ENCODE data around the gene UBR7.

The UBR7 gene

DNA sequence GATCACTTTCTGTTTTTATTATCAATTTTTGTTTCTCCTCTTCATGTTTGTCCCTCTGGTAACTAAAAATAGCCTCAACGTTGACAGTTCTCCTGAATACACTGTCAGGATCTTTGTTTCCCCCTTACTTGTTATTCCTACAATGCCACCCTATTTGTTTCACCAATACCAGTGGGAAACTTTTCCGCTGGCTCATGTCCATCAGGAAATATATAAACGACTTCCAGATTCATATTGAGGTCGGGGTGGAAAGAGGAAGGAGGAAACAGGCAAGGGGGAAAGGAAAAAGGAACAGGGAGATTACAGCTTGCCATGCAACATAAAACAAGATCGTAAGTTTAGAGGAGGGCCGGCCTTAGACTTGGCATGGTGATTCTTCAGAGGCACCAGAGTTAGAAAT, 64.1 kb downstream of the UBR7 start:
- Histone ChIP-seq H3K4me1 (ENCODE audit: insufficient read depth, low read length) (no peaks in the 10 kb centered on the region), H3K27ac (ENCODE audit: low read length) (no peak overlapping the region), H3K4me2 (ENCODE audit: insufficient read depth, low read length) (no peak overlapping the region), H3K9me3 (ENCODE audit: insufficient read depth, low read length, severe bottlenecking) (no peaks in the 10 kb centered on the region), H3K27me3 (ENCODE audit: insufficient read depth, low read length, poor library complexity) (no peaks in the 10 kb centered on the region), H4K20me1 (ENCODE audit: insufficient read depth, low read length) (peaks cover 20% of the 10 kb centered on the region; the same call in 1 of the 2 replicates), H2AFZ (ENCODE audit: low read depth, low read length) (no peak overlapping the region), H3K4me3 (ENCODE audit: low read depth in 1 of 2, low read length in 2 of 2) (no peak overlapping the region), H3K79me2 (ENCODE audit: insufficient read depth, low read length) (no peaks in the 10 kb centered on the region; the same call in 1 of the 2 replicates), H3K36me3 (ENCODE audit: insufficient read depth, low read length) (peaks cover 9% of the 10 kb centered on the region; the same call in 1 of the 2 replicates), H3K9ac (ENCODE audit: low read depth, low read length) (no peak overlapping the region)
- TF ChIP-seq EZH2 (IDR thresholded peaks at IDR 0.05; ENCODE audit: borderline replicate concordance, low read depth, low read length, severe bottlenecking) = no peak
- TF ChIP-seq, protein P1, sequence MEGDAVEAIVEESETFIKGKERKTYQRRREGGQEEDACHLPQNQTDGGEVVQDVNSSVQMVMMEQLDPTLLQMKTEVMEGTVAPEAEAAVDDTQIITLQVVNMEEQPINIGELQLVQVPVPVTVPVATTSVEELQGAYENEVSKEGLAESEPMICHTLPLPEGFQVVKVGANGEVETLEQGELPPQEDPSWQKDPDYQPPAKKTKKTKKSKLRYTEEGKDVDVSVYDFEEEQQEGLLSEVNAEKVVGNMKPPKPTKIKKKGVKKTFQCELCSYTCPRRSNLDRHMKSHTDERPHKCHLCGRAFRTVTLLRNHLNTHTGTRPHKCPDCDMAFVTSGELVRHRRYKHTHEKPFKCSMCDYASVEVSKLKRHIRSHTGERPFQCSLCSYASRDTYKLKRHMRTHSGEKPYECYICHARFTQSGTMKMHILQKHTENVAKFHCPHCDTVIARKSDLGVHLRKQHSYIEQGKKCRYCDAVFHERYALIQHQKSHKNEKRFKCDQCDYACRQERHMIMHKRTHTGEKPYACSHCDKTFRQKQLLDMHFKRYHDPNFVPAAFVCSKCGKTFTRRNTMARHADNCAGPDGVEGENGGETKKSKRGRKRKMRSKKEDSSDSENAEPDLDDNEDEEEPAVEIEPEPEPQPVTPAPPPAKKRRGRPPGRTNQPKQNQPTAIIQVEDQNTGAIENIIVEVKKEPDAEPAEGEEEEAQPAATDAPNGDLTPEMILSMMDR (IDR thresholded peaks at IDR 0.05; ENCODE audit: borderline replicate concordance, extremely low read depth, low read length, poor library complexity, severe bottlenecking) = no peak
- DNase-seq = no peak
- no peak for ATAC-seq (ENCODE audit: insufficient read depth, low read depth)

DNA sequence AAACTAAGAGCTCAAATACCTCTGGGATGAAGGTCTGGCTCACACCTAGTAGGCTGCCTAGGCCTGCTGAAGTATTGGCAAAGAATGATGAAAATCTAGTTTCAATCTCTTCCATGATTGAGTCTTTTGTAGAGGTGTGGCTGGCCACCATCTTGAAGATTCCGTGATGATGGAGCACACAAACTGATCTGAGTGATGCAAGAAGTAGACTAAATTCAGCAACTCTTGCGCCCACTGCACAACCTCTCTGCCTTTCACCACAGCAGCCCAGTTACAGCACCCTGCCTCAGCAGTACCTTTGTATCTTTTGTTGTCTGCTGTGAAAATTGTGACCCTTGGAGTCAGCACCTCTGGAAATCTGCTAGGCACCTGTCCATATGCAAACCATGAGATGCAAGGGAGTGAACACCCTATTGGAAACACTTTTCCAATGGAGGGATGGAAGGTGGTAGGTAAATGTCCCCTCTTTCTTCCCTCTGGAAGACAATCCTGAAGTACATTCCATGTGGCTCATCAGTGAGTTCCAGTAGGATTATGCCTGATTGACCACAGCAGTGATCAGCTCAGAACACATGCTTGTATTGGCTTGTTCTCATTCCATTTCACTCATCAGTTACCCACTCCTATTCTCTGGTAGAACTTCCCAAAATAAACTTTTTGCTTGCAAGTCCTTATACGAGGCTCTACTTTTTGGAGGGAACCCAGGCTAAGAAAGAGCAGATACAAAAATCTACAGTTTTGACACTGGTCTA, 67.2 kb downstream of the UBR7 start:
- Histone ChIP-seq H3K79me2 (ENCODE audit: insufficient read depth, low read length) (no peaks in the 10 kb centered on the region; the same call in 1 of the 2 replicates), H3K9ac (ENCODE audit: low read depth, low read length) (no peak overlapping the region), H4K20me1 (ENCODE audit: insufficient read depth, low read length) (peaks cover 17% of the 10 kb centered on the region; the same call in 1 of the 2 replicates), H2AFZ (ENCODE audit: low read depth, low read length) (no peak overlapping the region), H3K27ac (ENCODE audit: low read length) (no peak overlapping the region), H3K9me3 (ENCODE audit: insufficient read depth, low read length, severe bottlenecking) (no peaks in the 10 kb centered on the region), H3K4me3 (ENCODE audit: low read depth in 1 of 2, low read length in 2 of 2) (no peak overlapping the region), H3K4me2 (ENCODE audit: insufficient read depth, low read length) (no peak overlapping the region), H3K27me3 (ENCODE audit: insufficient read depth, low read length, poor library complexity) (no peaks in the 10 kb centered on the region), H3K4me1 (ENCODE audit: insufficient read depth, low read length) (no peaks in the 10 kb centered on the region), H3K36me3 (ENCODE audit: insufficient read depth, low read length) (peaks cover 20% of the 10 kb centered on the region; the same call in 1 of the 2 replicates)
- no peak for DNase-seq
- TF ChIP-seq, protein P1 (IDR thresholded peaks at IDR 0.05; ENCODE audit: borderline replicate concordance, extremely low read depth, low read length, poor library complexity, severe bottlenecking) = no peak
- TF ChIP-seq EZH2 (IDR thresholded peaks at IDR 0.05; ENCODE audit: borderline replicate concordance, low read depth, low read length, severe bottlenecking) = no peak
- ATAC-seq (ENCODE audit: insufficient read depth, low read depth) = no peak

DNA sequence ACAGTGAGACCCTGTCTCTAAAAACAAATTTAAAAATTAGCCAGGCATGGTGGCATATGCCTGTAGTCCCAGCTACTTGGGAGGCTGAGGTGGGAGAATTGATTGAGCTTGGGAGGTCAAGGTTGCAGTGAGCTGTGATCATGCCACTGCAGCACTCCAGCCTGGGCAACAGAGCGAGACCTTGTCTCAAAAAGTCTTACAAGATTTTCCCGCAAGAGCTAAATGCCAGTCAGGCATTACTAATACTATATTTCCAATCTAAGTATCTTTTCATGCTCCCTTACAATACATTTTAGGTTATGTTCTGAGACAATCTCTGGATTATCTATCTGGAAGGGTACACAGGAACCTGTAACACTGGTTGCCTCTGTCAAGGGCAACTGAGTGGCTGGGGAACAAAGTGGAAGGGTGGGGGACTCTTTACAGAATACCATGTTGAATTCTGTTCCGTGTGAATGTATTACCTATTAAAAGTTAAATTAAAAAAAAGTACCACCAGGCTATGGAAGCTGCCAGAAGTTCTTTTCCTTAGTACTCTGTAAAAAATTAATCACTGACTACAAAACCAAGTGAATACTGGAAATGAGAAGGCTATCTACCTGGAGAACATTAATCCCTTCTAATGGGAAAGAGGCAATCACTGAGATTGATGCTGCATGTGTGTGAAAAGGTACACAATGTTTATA, 69.1 kb downstream of the UBR7 start:
- H3K4me1 ChIP-seq (ENCODE audit: insufficient read depth, low read length) = no peaks in the 10 kb centered on the region
- H3K36me3 ChIP-seq (ENCODE audit: insufficient read depth, low read length) = peaks cover 20% of the 10 kb centered on the region; the same call in 1 of the 2 replicates
- no peaks in the 10 kb centered on the region for H3K27me3 ChIP-seq (ENCODE audit: insufficient read depth, low read length, poor library complexity)
- no peaks in the 10 kb centered on the region; the same call in 1 of the 2 replicates for H3K79me2 ChIP-seq (ENCODE audit: insufficient read depth, low read length)
- TF ChIP-seq, protein P1 (IDR thresholded peaks at IDR 0.05; ENCODE audit: borderline replicate concordance, extremely low read depth, low read length, poor library complexity, severe bottlenecking) = no peak
- no peak for TF ChIP-seq EZH2 (IDR thresholded peaks at IDR 0.05; ENCODE audit: borderline replicate concordance, low read depth, low read length, severe bottlenecking)
- ATAC-seq (ENCODE audit: insufficient read depth, low read depth) = no peak
- H3K9ac ChIP-seq (ENCODE audit: low read depth, low read length) = no peak overlapping the region
- H3K4me3 ChIP-seq (ENCODE audit: low read depth in 1 of 2, low read length in 2 of 2) = no peak overlapping the region
- H3K4me2 ChIP-seq (ENCODE audit: insufficient read depth, low read length) = no peak overlapping the region
- DNase-seq = no peak
- no peak overlapping the region for H3K27ac ChIP-seq (ENCODE audit: low read length)
- no peak overlapping the region for H2AFZ ChIP-seq (ENCODE audit: low read depth, low read length)
- H4K20me1 ChIP-seq (ENCODE audit: insufficient read depth, low read length) = peaks cover 11% of the 10 kb centered on the region; the same call in 1 of the 2 replicates
- no peaks in the 10 kb centered on the region for H3K9me3 ChIP-seq (ENCODE audit: insufficient read depth, low read length, severe bottlenecking)

All from DND-41 (cell line).